ENCODE results near the gene MAP3K12. TPM values are rescaled to one million over a fixed set of nuclear protein-coding genes. Genes with fewer than 3 reads are reported as not detected.

Gene MAP3K12
- total and polyA plus RNA-seq, 7 donors: 1.9 to 3.1 (median 2.4) TPM

DNA sequence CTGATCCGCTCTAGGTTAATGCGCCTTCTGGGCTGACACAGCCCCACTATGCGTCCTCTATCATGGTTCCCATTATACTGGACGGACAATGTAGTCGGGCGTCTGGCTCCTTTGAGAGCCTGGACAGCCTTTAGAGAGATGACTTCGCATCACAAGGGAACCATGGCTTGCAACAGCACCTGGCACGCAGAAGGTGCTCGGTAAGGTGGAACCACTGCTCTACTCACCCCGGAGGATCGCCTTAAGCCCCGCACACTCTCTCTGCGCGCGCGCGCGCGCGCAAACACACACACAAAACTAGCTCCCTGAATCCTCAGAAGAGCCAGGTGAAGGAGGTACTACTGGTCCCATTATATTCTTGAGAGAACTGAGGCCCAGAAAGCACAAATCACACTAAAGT is 7.1 kb downstream of the MAP3K12 start:
- Histone ChIP-seq H3K27ac (no peak overlapping the region), H3K27me3 (ENCODE audit: insufficient read depth in 3 of 3, low read length in 2 of 3) (no peaks in the 10 kb centered on the region), H3K9me3 (no peaks in the 10 kb centered on the region), H3K4me3 (peak overlapping the region; percentile 70), H3K4me1 (no peaks in the 10 kb centered on the region), H3K36me3 (ENCODE audit: insufficient read depth in 1 of 2, low read depth in 1 of 2) (peaks cover 0 to 5% of the 10 kb centered on the region in 2 donors)
- ATAC-seq: peak in 2 of 4 donors; percentile 10 to 11
- intact Hi-C loops (cut with DNase I): loop anchor here in 1 of 2 donors (5.0 kb wide), 1 partner anchor 35 kb away; no protein-coding TSS in a partner anchor
- WGBS, 3 donors: 48 to 58% (median 53%) methylated on average over 20 of the region's 20 CpGs
- TF ChIP-seq, protein P1, sequence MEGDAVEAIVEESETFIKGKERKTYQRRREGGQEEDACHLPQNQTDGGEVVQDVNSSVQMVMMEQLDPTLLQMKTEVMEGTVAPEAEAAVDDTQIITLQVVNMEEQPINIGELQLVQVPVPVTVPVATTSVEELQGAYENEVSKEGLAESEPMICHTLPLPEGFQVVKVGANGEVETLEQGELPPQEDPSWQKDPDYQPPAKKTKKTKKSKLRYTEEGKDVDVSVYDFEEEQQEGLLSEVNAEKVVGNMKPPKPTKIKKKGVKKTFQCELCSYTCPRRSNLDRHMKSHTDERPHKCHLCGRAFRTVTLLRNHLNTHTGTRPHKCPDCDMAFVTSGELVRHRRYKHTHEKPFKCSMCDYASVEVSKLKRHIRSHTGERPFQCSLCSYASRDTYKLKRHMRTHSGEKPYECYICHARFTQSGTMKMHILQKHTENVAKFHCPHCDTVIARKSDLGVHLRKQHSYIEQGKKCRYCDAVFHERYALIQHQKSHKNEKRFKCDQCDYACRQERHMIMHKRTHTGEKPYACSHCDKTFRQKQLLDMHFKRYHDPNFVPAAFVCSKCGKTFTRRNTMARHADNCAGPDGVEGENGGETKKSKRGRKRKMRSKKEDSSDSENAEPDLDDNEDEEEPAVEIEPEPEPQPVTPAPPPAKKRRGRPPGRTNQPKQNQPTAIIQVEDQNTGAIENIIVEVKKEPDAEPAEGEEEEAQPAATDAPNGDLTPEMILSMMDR (IDR thresholded peaks at IDR 0.05): no peak
- DNase-seq: no peak

DNA sequence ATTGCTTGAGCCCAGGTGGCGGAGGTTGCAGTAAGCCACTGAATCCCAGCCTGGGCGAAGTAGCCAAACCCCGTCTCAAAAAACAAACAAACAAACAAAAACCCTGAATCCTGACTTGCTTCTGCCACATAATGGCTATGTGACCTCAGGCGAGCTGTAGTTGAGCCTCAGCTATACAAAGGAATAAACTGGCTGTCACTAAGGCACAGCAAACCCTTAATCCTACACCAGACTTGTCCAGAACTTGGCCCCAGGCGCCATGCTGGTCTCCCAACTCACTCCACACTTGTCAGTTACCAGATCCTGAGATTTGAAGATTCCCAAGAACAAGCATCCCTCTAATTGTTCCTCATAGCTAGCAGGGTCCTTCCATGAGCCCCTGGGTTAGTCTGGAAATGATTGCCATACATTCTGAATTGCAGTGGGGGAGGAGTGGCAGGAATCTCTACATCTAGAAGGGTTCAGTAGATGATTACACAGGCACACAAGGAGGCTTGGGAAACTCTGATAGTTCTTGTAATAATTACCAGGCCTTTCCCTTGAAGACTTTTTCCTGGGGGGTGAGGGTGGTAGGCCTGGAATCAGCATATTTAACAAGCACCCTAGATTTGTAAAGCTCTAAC is 9.9 kb downstream of the MAP3K12 start:
- no peaks in the 10 kb centered on the region for H3K4me1 ChIP-seq
- TF ChIP-seq, protein P1 (IDR thresholded peaks at IDR 0.05): no peak
- H3K4me3 ChIP-seq: no peak overlapping the region
- DNase-seq (no peak), ATAC-seq (no peak)
- 95 to 98% (median 96%) methylated on average over 5 of the region's 5 CpGs for WGBS, 3 donors
- H3K36me3 ChIP-seq (ENCODE audit: insufficient read depth in 1 of 2, low read depth in 1 of 2): peaks cover 0 to 25% of the 10 kb centered on the region in 2 donors
- intact Hi-C loops (cut with DNase I): no loop called here
- H3K9me3 ChIP-seq: no peaks in the 10 kb centered on the region
- H3K27ac ChIP-seq: no peak overlapping the region
- no peaks in the 10 kb centered on the region for H3K27me3 ChIP-seq (ENCODE audit: insufficient read depth in 3 of 3, low read length in 2 of 3)

DNA sequence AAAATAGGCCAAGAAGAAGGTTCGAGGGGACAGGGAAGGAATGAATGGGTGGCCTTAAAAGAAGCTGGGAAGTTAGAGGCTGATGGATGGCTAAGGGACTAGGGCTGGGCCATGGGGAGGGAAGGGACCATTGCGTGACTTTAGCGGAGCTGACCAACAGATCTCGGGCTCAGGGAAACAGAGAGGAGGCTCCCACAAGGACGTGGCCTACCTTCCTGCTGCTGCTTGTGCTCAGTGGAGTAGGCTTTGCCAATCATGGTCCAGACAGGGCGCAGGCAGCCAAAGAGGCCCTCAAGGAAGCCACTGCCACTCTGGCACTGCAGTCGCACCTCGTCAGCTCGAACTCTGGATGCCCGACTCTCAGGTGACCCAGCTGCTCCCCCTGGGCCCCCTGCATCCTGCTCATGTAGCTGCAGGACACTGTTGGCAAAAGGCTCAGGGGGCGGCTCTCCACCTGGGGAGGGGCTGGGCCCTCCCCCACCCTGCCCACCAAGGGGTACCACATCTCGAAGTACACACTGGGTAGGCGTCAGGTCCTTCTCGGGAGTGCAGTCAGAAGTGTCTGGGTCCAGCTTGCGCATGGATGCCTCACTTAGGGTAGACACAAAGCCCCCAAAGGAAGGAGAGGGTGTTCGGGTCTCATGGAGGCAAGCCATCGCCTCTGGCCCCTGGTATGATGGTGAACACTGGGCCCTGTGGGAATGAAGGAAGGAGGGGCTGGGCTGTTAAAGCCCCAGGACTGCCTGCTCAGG is 12.3 kb downstream of the MAP3K12 start:
- TF ChIP-seq, protein P1 (IDR thresholded peaks at IDR 0.05): no peak
- no peaks in the 10 kb centered on the region for H3K27me3 ChIP-seq (ENCODE audit: insufficient read depth in 3 of 3, low read length in 2 of 3)
- peaks cover 4% of the 10 kb centered on the region for H3K4me1 ChIP-seq
- no peaks in the 10 kb centered on the region for H3K9me3 ChIP-seq
- no peak overlapping the region for H3K27ac ChIP-seq
- WGBS, 3 donors: 77 to 82% (median 81%) methylated on average over 17 of the region's 17 CpGs
- no peak overlapping the region for H3K4me3 ChIP-seq
- intact Hi-C loops (cut with DNase I): no loop called here
- DNase-seq: peak in 1 of 2 donors; percentile 46
- peaks cover 0 to 48% of the 10 kb centered on the region in 2 donors for H3K36me3 ChIP-seq (ENCODE audit: insufficient read depth in 1 of 2, low read depth in 1 of 2)
- no peak for ATAC-seq

DNA sequence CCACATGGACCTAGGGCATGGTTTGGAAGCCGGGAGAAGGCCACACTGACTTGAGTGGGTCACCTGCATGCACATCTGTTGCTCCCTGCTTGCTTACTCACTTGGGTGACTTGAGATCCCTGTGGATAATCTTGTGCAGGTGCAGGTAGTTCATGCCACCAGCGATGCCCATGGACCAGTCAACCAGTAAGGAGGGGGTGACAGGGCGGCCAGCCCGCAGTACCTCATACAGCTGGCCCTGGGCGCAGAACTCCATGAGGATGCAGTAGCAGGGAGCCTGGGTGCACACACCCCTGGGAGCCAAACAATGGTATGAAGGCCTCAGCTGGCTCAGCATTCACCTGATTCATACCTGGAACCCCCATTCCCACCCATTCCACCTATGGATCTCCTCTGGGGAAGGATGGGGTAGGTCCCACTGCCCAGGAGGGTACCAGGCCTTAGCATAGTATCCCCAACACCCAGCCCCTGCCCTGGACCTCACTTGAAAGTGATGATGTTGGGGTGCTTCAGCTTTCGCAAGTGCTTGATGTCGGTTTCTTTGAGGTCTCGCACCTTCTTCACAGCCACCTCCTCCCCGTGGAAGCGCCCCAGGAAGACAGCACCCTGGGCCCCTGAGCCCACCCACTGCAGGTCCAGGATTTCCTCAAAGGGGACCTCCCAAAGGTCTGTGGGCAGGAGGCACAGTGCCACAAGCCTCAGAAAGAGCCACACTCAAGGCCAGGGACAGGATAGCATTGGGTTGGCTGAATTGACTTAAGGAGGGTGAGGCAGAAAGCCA is 13.1 kb downstream of the MAP3K12 start:
- Histone ChIP-seq H3K9me3 (no peaks in the 10 kb centered on the region), H3K27me3 (ENCODE audit: insufficient read depth in 3 of 3, low read length in 2 of 3) (no peaks in the 10 kb centered on the region), H3K4me3 (no peak overlapping the region), H3K27ac (no peak overlapping the region), H3K36me3 (ENCODE audit: insufficient read depth in 1 of 2, low read depth in 1 of 2) (peaks cover 0 to 55% of the 10 kb centered on the region in 2 donors), H3K4me1 (peaks cover 4% of the 10 kb centered on the region)
- intact Hi-C loops (cut with DNase I): no loop called here
- peak in 1 of 4 donors; percentile 5 for ATAC-seq
- TF ChIP-seq, protein P1 (IDR thresholded peaks at IDR 0.05): no peak
- WGBS, 3 donors: 89 to 95% (median 94%) methylated on average over 10 of the region's 10 CpGs
- DNase-seq: peak in 1 of 2 donors; percentile 47
